NCI-H460 (cell line): ENCODE results near the gene HDAC8. TPM values are rescaled to one million over a fixed set of nuclear protein-coding genes. Genes with fewer than 3 reads are reported as not detected.
A peak's percentile ranks its signal among the peaks of the same experiment; 100 is the strongest.

ENCODE experiments used
- DNase-seq: peaks from one replicate; pipeline ENCODE4 v3.0.0-alpha.2; 2016; ENCODE audit warnings: low read depth; ENCODE audit errors: extremely low read depth
- total RNA-seq: library from RNA; depleted of rRNA; stranded (reverse); fragments of >200 nt; shearing (Covaris generic); gene quantifications from 2 replicates; pipeline ENCODE4 v1.2.3, GENCODE V29; 2014

Gene HDAC8
- total RNA-seq, 1 experiment from 2014 or later = 29.8 TPM

DNA sequence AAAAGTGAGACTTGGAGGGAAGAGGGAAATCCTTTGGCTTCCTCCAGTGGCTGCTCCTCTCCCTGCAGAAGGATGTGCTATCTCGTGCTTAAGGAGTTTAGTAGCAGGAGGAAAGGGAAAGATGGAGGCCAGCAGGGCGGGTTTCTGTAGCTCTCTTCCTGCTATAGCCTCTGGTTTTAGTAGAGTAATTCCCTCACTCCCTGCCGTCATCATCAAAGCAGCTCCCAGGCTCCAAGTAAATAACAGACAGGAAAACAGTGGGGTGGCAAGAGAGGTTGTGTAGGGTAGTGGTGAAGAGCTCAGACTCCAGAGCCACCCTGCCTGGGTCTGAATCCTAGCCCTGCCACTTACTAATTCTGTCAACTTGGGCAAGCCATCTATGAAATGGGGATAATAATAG is 185.4 kb downstream of the HDAC8 start:
- no peak for DNase-seq

GRCh38 chrX:72382202-72382595 is 190.4 kb downstream of the HDAC8 start:
- no peak for DNase-seq

DNA sequence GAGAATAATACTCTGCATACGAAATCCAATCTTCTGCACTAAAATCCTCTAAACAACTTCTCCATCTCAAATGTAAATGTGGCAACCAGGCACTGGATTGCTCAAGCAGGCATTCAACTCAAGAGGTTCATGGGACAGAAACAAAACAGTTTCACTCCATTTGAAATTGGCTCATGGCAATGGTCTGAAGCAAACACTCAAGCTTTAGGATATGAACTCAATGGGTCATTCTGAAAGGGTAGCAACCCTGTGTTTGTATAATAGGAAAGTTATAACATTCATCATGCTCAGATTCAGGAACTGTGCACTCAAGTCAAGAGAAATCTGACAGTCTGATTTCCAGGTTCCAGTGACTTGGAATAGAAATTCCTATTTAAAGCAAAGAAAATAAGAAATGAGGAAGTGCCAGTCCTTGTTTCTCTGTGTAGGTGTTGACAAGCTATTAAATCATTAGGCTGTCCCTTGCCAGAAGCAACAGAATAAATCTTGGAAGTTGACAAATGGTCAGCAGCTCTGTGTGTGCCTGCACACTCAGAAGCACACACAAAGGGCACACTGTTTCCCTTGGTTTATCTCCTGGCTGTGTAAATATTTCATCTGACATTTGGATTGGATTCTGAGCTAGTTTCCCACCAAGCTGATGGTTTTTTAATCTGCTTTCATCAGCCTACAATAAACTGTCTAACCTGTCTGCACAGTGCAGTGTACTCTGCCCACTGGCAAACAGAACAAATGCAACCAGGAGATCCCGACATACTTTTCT is 191.0 kb downstream of the HDAC8 start:
- peak; percentile 17 for DNase-seq

- DNase-seq = no peak
These were observed 196.5 kb downstream of the HDAC8 start for GRCh38 chrX:72376124-72376523.

- no peak for DNase-seq
These were observed 199.5 kb downstream of the HDAC8 start for GRCh38 chrX:72373136-72373535.

DNA sequence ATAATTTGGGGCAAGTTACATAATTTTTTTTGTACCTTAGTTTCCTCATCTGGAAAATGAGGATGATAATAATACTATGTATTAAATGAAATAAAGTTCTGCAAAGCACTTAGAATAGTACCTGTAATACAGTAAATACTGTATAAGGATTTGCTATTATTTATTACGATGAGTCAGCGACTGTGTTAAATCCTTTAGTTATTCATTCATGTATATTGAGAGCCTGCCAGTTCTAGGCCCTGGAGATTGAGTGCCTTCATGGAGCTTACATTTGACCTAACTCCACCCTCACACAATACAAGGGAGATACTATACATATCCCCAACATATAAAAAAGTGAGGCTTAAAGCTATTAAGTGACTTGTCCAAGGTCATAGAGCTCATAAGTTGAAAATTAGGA is 199.9 kb downstream of the HDAC8 start:
- DNase-seq = no peak

- DNase-seq = no peak
These were observed 201.2 kb downstream of the HDAC8 start for GRCh38 chrX:72371405-72371804.

GRCh38 chrX:72368796-72369195 is 203.8 kb downstream of the HDAC8 start:
- DNase-seq = no peak

DNA sequence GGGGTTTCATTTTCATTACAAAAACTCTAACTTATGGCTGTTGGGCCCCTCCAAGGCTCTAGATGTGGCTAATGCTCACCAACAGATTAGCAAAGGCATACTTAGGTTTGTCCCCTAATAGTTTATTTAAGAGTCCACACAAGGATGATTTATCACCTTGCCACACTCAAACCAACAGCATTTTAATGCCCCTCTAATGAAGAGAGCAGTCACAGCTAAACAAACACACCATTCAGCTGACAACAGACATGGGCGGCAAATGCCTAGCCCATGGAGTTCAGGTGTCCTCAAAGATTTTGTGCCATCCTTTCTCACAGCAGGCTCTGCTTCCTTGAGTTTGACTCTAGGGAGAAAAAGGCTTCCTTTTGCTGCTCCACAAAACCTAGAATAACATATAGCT is 205.1 kb downstream of the HDAC8 start:
- DNase-seq = no peak

DNA sequence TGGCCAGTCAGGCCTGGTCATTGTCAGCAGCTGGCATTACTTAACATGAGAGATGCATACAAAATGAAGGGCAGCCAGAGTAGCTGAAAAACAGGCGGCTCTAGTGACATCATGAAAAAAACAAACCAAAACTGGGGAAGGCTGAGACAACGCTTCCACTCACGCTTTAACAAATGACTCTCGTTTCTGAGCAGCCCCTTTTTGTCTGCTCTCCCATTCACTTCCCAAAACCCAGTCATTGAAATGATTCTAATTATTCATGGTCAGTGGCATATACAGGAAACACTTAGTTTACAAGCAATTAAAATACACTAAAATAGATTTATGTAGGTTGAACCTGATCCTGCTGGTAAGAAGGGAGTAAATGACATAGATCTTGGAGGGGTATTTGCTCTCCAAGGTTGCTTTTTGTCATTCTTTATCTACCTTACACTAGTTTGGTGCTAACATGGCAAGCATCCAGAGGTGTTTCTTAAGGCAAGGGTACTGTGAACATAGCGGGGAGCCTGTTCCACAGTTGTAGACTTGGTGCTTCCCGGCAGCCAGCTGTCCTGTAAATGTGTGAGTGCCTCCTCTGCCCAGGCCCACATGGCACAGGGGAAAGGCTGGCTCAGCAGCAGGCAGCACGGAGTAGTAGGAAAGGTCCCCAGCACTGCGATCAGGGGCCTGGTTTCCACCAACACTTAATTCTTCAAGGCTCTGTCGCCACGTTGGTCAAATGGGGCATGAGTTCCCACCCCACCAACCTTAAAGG is 205.8 kb downstream of the HDAC8 start:
- DNase-seq = no peak

- DNase-seq = no peak
These were observed 206.5 kb downstream of the HDAC8 start for GRCh38 chrX:72366178-72366577.

- DNase-seq = no peak
These were observed 207.5 kb downstream of the HDAC8 start for GRCh38 chrX:72365126-72365525.

GRCh38 chrX:72360326-72360725 is 212.3 kb downstream of the HDAC8 start:
- DNase-seq = no peak

DNA sequence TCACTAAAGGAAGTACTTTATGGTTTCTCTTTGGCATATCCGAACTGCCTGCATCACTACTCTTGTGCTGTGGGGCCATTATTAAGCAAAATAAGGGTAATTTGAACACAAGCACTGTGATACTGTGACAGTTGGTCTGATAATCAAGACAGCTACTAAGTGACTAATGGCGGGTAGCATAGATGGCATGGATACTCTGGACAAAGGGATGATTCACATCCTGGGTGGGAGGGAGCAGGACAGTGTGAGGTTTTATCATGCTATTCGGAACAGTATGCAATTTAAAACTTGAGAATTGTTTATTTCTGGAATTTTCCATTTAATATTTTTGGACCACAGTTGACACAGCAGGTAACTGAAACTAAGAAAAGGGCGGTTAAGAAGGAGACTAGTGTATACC is 214.3 kb downstream of the HDAC8 start:
- DNase-seq = no peak

DNA sequence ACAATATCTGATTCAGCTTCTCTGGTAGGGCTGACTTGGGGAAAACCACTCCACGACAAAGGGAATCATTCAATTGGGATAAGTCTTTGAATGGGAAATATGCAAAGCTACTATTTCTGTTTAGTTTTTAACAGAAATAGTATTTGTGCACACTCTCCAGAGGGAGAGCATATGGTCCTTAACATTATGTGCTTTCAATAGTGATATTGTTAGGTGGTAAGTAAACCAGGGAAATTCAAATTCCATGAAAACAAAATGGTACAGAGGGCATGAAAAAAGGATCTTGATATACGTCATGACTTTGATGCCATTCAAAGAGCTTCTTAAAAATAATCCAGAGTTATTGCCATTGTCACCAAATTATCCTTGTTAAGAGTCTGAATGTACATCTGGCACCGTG is 219.9 kb downstream of the HDAC8 start:
- DNase-seq = no peak

GRCh38 chrX:72351606-72352334 is 220.9 kb downstream of the HDAC8 start:
- no peak for DNase-seq

- DNase-seq = no peak
These were observed 223.5 kb downstream of the HDAC8 start for GRCh38 chrX:72349190-72349589.

DNA sequence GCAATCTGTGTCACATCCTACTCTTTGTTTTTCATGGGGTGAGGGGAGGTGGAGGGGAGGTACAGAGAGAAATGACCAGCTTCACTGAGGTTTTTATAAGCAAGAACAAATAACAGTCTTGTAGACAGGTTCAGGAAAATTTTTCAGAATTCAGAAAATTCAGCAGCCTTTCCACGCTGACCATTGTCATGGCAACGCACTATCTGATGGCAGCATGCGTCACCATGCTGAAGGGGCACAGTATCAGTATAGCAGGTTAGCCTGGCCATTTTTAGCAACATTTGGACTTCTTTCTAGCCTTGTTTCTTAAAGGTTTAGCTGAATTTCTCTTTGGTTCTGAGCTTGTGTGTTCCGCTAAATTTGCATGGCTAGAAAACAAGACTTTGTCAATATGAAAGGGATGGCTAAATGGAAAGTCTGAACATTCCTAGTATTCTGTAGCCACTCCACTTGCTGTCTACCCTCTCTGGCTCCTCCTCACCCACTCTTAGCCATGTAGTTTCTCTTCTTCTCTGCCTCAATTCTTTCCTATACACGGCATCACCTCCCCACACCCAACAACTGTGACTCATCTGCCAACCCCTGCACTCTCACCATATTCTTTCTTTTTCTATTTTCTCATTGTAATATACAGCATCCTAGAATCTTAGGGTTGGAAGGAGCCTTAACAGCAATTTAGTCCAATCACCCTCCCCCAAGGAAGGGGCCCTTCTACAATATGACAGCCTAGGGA is 224.2 kb downstream of the HDAC8 start:
- DNase-seq = no peak

- no peak for DNase-seq
These were observed 225.3 kb downstream of the HDAC8 start for GRCh38 chrX:72347366-72347765.

- DNase-seq = no peak
These were observed 226.2 kb downstream of the HDAC8 start for GRCh38 chrX:72346302-72346949.
